Stimulated activated CD4-positive, alpha-beta T cell treated with anti-CD3 and anti-CD28 coated beads, Interleukin-12 subunit alpha, Interleukin-12 subunit beta, amount 100 ng/mL, for 48 hours (primary cell): ENCODE results near the gene HOXB3.
"Not testable (repeated sequence)": the region's sequence is repeated elsewhere in the genome, so short reads cannot be mapped to it uniquely, and the experiment has no call there.

Source experiments
- DNase-seq, 3 donors: peaks; one replicate each; pipeline ENCODE4 v3.0.0-alpha.2; 2020; ENCODE audit warnings: low read depth in 2 of 3, low spot score in 1 of 3

HOXB3 gene

GRCh38 chr17:48547808-48548522 is 42.1 kb downstream of the HOXB3 start:
- DNase-seq = peak in 1 of 3 donors; percentile 27

- no peak for DNase-seq
These were observed 42.9 kb downstream of the HOXB3 start for GRCh38 chr17:48546924-48547807.

- no peak for DNase-seq
These were observed 43.7 kb downstream of the HOXB3 start for GRCh38 chr17:48546137-48546923.

- DNase-seq = no peak
These were observed 44.5 kb downstream of the HOXB3 start for GRCh38 chr17:48545539-48545938.

GRCh38 chr17:48545022-48545375 is 45.0 kb downstream of the HOXB3 start, which contains the start of gene HOXB2:
HOXB2 (minus strand) TSS chr17:48545109; CDS start chr17:48544911, 198 bp downstream.
- DNase-seq = no peak

GRCh38 chr17:48544349-48545021 is 45.6 kb downstream of the HOXB3 start:
- peak in 1 of 3 donors; percentile 23 for DNase-seq

- DNase-seq = peak in 2 of 3 donors; percentile 27 to 43
These were observed 46.1 kb downstream of the HOXB3 start for GRCh38 chr17:48543854-48544348.

- DNase-seq = peak in 2 of 3 donors; percentile 39 to 46
These were observed 46.8 kb downstream of the HOXB3 start for GRCh38 chr17:48543107-48543853.

GRCh38 chr17:48542698-48543106 is 47.3 kb downstream of the HOXB3 start:
- no peak for DNase-seq

GRCh38 chr17:48542114-48542656 is 47.9 kb downstream of the HOXB3 start:
- DNase-seq = no peak

- DNase-seq = peak in 1 of 3 donors; percentile 24
These were observed 48.4 kb downstream of the HOXB3 start for GRCh38 chr17:48541577-48542113.

GRCh38 chr17:48541036-48541576 is 48.9 kb downstream of the HOXB3 start:
- DNase-seq = no peak

- no peak for DNase-seq
These were observed 49.8 kb downstream of the HOXB3 start for GRCh38 chr17:48540213-48540612.

GRCh38 chr17:48539177-48539576 is 50.9 kb downstream of the HOXB3 start:
- DNase-seq = no peak

- DNase-seq = no peak
These were observed 52.7 kb downstream of the HOXB3 start for GRCh38 chr17:48537316-48537715.

GRCh38 chr17:48535793-48536559 is 54.1 kb downstream of the HOXB3 start:
- not testable (repeated sequence) for DNase-seq

- no peak for DNase-seq
These were observed 57.8 kb downstream of the HOXB3 start for GRCh38 chr17:48532261-48532660.

GRCh38 chr17:48530887-48531272 is 59.2 kb downstream of the HOXB3 start, which contains the start of gene HOXB1:
HOXB1 (minus strand) TSS chr17:48531011; CDS start chr17:48530904, 107 bp downstream.
- DNase-seq = no peak
